ENCODE results near the gene ITIH2.
A peak's percentile ranks its signal among the peaks of the same experiment; 100 is the strongest.
"Not testable (repeated sequence)": the region's sequence is repeated elsewhere in the genome, so short reads cannot be mapped to it uniquely, and the experiment has no call there.

Gene ITIH2

GRCh38 chr10:7703140-7703539 is at the start of gene ITIH2:
TSS of gene ITIH2 (plus strand) at chr10:7703316. CDS start at chr10:7703435, 119 bp downstream.
- DNase-seq (ENCODE audit: low read depth in 4 of 4, low spot score in 1 of 4) = no peak

GRCh38 chr10:7657079-7657478 is 46.0 kb upstream of the ITIH2 start:
- not testable (repeated sequence) for DNase-seq (ENCODE audit: low read depth in 4 of 4, low spot score in 1 of 4)

- no peak for DNase-seq (ENCODE audit: low read depth in 4 of 4, low spot score in 1 of 4)
Observed at GRCh38 chr10:7657552-7657951, 45.6 kb upstream of the ITIH2 start.

GRCh38 chr10:7659560-7659959 is 43.6 kb upstream of the ITIH2 start:
- no peak for DNase-seq (ENCODE audit: low read depth in 4 of 4, low spot score in 1 of 4)

GRCh38 chr10:7662522-7662921 is 40.6 kb upstream of the ITIH2 start:
- no peak for DNase-seq (ENCODE audit: low read depth in 4 of 4, low spot score in 1 of 4)

- DNase-seq (ENCODE audit: low read depth in 4 of 4, low spot score in 1 of 4) = no peak
Observed at GRCh38 chr10:7664707-7665106, 38.4 kb upstream of the ITIH2 start.

GRCh38 chr10:7665767-7666166 is 37.3 kb upstream of the ITIH2 start:
- no peak for DNase-seq (ENCODE audit: low read depth in 4 of 4, low spot score in 1 of 4)

- DNase-seq (ENCODE audit: low read depth in 4 of 4, low spot score in 1 of 4) = no peak
Observed at GRCh38 chr10:7666253-7667023, 36.7 kb upstream of the ITIH2 start, which contains the start of gene ITIH5. TSS of gene ITIH5 (minus strand) at chr10:7666966. CDS start at chr10:7666892, 74 bp downstream.

GRCh38 chr10:7667262-7668141 is 35.6 kb upstream of the ITIH2 start:
- no peak for DNase-seq (ENCODE audit: low read depth in 4 of 4, low spot score in 1 of 4)

GRCh38 chr10:7670157-7670556 is 33.0 kb upstream of the ITIH2 start:
- no peak for DNase-seq (ENCODE audit: low read depth in 4 of 4, low spot score in 1 of 4)

GRCh38 chr10:7672341-7673134 is 30.6 kb upstream of the ITIH2 start:
- DNase-seq (ENCODE audit: low read depth in 4 of 4, low spot score in 1 of 4) = no peak

GRCh38 chr10:7679256-7679655 is 23.9 kb upstream of the ITIH2 start:
- no peak for DNase-seq (ENCODE audit: low read depth in 4 of 4, low spot score in 1 of 4)

- not testable (repeated sequence) for DNase-seq (ENCODE audit: low read depth in 4 of 4, low spot score in 1 of 4)
Observed at GRCh38 chr10:7680078-7680477, 23.0 kb upstream of the ITIH2 start.

GRCh38 chr10:7686351-7687171 is 16.6 kb upstream of the ITIH2 start:
- DNase-seq (ENCODE audit: low read depth in 4 of 4, low spot score in 1 of 4) = no peak

GRCh38 chr10:7687228-7687907 is 15.7 kb upstream of the ITIH2 start:
- DNase-seq (ENCODE audit: low read depth in 4 of 4, low spot score in 1 of 4) = peak; percentile 36 to 68 (median 48)

GRCh38 chr10:7689591-7689990 is 13.5 kb upstream of the ITIH2 start:
- DNase-seq (ENCODE audit: low read depth in 4 of 4, low spot score in 1 of 4) = no peak

GRCh38 chr10:7690885-7691597 is 12.1 kb upstream of the ITIH2 start:
- DNase-seq (ENCODE audit: low read depth in 4 of 4, low spot score in 1 of 4) = not testable (repeated sequence)

GRCh38 chr10:7692368-7692767 is 10.7 kb upstream of the ITIH2 start:
- DNase-seq (ENCODE audit: low read depth in 4 of 4, low spot score in 1 of 4) = not testable (repeated sequence)

GRCh38 chr10:7693194-7693593 is 9.9 kb upstream of the ITIH2 start:
- DNase-seq (ENCODE audit: low read depth in 4 of 4, low spot score in 1 of 4) = not testable (repeated sequence)

All from stimulated activated CD4-positive, alpha-beta T cell treated with anti-CD3 and anti-CD28 coated beads, Interleukin-1b, Interleukin-23, amount 100 ng/mL, for 24 hours (primary cell).